Measurements from ENCODE around the gene ANGEL2.
"Not testable (repeated sequence)": the region's sequence is repeated elsewhere in the genome, so short reads cannot be mapped to it uniquely, and the experiment has no call there.

ANGEL2 gene

DNA sequence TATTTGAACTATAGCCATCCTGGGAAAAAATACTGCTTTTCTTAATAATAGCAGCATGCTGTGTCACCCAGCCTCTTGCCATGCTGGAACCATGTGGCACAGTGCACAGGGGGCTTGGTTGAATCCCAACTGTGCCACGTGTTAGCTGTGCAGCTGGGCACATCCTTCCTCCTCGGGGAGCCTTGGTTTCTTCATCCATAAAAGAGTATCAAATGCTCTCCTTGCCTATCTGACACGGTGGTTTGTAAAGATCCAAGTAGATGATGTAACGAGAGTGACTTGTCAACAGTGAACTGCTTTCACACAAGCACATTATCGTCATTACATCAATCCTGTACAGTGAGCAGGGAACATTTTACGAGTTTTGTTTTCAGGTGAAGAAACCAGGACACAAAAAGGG lies 41.0 kb downstream of the ANGEL2 start:
- no peak for FAIRE-seq
- no peak for DNase-seq (ENCODE audit: insufficient read length, low spot score)
- TF ChIP-seq POLR2A (IDR thresholded peaks at IDR 0.05; ENCODE audit: low read depth, low read length) = no peak

DNA sequence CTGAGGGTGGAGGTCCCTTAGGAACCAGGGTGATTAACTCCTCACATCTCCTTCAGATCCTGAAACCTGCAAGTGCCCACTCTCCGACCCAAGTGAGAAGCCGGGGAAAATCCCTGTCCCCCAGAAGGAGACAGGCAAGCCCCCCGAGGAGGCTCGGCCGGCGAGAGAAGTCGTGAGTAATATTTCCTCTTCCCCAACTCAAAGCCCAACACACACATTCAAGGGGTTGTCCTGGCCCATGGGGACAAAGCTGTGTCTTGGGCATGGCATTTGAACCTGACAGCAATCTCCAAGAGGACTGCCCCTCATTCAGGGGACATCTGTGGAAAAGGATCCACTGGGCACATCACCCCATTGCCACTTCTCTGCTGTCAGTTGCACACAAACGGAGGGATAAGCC lies 41.8 kb downstream of the ANGEL2 start:
- DNase-seq (ENCODE audit: insufficient read length, low spot score) (no peak), FAIRE-seq (no peak)
- no peak for TF ChIP-seq POLR2A (IDR thresholded peaks at IDR 0.05; ENCODE audit: low read depth, low read length)

GRCh38 chr1:212973426-212973825 lies 42.2 kb downstream of the ANGEL2 start:
- no peak for FAIRE-seq
- TF ChIP-seq POLR2A (IDR thresholded peaks at IDR 0.05; ENCODE audit: low read depth, low read length) = no peak
- no peak for DNase-seq (ENCODE audit: insufficient read length, low spot score)

DNA sequence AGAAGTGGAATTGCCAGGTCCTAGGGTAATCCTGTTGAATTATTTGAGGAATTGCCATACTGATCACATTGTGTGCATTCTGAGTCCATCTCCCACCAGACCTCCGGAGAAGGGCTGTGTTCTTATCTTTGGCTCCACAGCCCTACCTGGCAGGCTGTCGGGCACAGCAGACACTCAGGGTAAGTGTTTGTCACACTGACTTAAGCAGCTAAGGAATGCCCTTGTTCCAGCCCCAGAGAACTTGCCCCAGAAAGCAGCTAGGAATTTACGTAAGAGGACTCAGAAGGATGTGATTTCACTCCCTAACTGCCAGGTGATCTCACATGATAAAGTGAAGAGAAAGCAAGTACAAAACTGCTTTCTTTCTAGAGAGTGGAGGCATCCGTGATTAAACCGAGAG lies 44.4 kb downstream of the ANGEL2 start:
- DNase-seq (ENCODE audit: insufficient read length, low spot score) (no peak), FAIRE-seq (no peak)
- TF ChIP-seq POLR2A (IDR thresholded peaks at IDR 0.05; ENCODE audit: low read depth, low read length) = no peak

DNA sequence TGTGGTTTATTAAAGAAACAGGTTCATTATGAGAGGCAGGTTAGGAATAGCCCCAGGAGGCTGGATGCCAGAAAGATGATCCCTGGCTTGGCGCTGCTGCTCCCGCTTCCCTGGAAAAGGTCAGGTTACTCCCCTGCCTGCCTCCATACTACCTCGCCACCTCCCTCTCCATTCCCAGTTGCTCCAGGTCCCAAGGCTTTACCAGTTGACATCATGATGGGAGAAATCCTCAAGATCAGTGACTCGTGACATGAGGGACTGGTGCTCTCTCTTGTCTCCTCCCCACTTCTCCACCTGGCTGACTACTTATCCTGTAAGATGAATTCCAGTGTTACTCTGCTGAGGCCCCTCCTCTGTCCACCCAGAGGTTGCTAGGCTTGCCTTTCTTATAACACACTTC lies 45.6 kb downstream of the ANGEL2 start:
- DNase-seq (ENCODE audit: insufficient read length, low spot score) (no peak), FAIRE-seq (no peak)
- TF ChIP-seq POLR2A (IDR thresholded peaks at IDR 0.05; ENCODE audit: low read depth, low read length) = no peak

- no peak for DNase-seq (ENCODE audit: insufficient read length, low spot score)
- TF ChIP-seq POLR2A (IDR thresholded peaks at IDR 0.05; ENCODE audit: low read depth, low read length) = no peak
- FAIRE-seq = no peak
Measured at GRCh38 chr1:212968368-212968863, 47.3 kb downstream of the ANGEL2 start.

DNA sequence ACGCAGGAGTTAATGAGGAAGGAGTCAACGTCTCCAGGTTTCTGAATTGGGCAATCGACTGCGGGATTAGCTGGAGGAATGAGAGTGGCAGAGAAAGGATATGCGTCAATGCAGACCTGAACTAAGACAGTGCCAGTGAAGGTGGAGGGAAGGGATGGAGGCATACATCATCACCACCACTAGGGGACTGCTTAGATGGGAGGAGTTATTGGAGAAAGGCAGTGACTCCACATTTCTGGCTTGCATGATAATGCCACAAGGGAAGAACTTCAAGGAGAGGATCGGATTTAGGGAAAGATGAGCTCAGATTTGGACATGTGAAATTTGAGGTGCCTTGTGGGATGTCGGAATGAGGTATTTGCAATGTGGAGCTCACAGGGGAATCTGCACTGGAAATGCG lies 47.9 kb downstream of the ANGEL2 start:
- DNase-seq (ENCODE audit: insufficient read length, low spot score) (peak; percentile 70), FAIRE-seq (no peak)
- no peak for TF ChIP-seq POLR2A (IDR thresholded peaks at IDR 0.05; ENCODE audit: low read depth, low read length)

DNA sequence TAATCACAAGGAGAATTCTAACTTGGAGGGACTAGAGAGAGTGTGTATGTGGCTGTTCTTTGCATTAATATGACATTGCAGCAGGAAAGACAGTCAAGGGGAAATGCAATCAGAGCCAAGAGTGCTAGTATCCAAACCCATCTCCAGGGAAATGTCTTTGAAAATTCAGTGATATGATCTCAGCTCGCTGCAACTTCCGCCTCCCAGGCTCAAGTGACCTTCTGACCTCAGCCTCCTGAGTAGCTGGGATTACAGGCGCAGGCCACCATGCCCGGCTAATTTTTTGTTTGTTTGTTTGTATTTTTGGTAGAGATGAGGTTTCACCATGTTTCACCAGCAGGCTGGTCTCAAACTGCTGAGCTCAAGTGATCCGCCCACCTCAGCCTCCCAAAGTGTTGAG lies 49.1 kb downstream of the ANGEL2 start:
- FAIRE-seq (no peak), DNase-seq (ENCODE audit: insufficient read length, low spot score) (no peak)
- no peak for TF ChIP-seq POLR2A (IDR thresholded peaks at IDR 0.05; ENCODE audit: low read depth, low read length)

- DNase-seq (ENCODE audit: insufficient read length, low spot score); FAIRE-seq: not testable (repeated sequence)
Measured at GRCh38 chr1:212964993-212965392, 50.7 kb downstream of the ANGEL2 start.

- FAIRE-seq (no peak), DNase-seq (ENCODE audit: insufficient read length, low spot score) (no peak)
- no peak for TF ChIP-seq POLR2A (IDR thresholded peaks at IDR 0.05; ENCODE audit: low read depth, low read length)
Measured at GRCh38 chr1:212964102-212964501, 51.6 kb downstream of the ANGEL2 start.

DNA sequence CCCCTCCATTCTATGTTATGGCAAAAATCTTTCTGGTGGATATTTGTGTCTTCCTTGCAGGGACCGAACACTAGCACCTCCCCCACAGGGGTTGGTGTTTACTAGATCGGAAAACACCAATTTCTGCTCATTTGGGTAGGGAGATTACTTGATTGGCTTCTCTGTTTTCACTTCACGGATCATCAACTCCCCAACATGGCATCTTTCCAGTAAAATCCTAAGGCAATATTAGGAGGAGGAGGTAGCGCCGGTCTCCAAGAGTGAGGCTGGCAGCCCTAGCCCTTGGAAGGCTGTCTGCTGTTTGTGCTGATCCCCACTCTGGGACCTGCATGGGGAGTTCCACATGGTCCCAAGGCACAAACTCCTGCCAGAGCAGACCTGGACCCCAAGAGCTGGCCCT lies 53.2 kb downstream of the ANGEL2 start:
- FAIRE-seq (no peak), DNase-seq (ENCODE audit: insufficient read length, low spot score) (no peak)
- TF ChIP-seq POLR2A (IDR thresholded peaks at IDR 0.05; ENCODE audit: low read depth, low read length) = no peak

DNA sequence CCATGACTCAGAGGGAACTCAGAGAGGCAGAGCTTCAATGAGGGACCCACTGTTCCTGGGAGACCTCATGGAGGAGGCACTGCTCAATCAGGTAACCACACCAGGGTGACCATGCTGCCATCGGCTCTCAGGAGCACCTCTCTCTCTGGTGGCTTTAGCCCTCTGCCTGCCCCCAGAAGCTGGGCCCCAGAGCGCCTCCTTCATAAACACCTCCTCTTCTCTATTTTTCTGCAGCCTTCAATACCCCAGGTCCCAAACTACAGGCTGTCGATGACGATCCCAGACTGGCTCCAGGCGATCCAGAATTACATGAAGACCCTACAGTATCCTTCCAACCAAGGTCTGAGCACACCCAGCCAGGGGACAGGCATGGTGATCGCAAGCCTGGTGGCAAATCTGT lies 54.7 kb downstream of the ANGEL2 start:
- no peak for DNase-seq (ENCODE audit: insufficient read length, low spot score)
- no peak for TF ChIP-seq POLR2A (IDR thresholded peaks at IDR 0.05; ENCODE audit: low read depth, low read length)
- no peak for FAIRE-seq

DNA sequence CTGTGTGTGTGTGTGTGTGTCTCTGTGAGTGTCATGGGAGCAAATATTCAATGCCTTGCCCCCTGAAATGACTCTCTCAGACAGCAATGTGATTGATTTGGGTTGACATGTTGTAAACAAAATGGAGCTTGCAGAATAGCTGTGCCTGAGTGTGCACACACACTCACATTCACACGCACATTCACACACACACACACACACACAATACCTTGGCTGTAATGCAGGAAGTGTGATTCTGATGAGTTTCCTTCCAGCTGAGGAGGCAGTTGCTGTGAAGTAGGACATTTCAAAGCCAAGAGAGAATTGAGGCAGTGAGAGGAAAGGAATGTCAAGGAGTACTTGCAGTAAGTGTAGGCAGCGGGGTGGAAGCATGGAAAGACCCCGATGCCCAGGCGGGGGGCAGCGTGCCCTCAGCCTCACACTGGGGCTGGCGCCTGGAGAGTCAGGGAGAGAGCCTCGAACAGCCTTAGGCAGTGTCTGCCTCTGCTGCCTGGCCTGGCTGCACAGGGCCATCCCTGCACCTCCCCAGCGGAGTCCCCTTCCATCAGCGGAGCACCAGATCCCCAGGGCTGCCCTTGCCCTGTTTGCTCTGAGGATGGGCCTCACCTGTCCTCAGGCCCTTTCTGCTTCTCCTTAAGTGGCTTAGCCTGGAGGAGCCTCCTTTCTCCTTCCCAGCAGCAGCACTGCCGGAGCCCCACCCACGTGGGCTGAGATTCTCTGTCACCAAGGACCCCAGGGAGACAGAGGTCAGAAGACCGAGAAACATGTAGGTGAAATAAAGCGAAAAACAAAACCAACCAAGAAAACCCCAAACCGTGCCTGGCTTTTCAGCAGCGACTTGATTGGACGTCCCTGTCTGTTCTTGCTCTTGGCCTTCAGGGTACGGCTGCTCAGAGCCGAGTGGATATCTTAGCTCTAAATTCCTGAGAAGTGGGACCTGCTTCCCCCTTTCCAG lies 56.1 kb downstream of the ANGEL2 start:
- FAIRE-seq (no peak), DNase-seq (ENCODE audit: insufficient read length, low spot score) (no peak)
- no peak for TF ChIP-seq POLR2A (IDR thresholded peaks at IDR 0.05; ENCODE audit: low read depth, low read length)

GRCh38 chr1:212958175-212958574 lies 57.5 kb downstream of the ANGEL2 start:
- DNase-seq (ENCODE audit: insufficient read length, low spot score) = no peak
- no peak for TF ChIP-seq POLR2A (IDR thresholded peaks at IDR 0.05; ENCODE audit: low read depth, low read length)
- no peak for FAIRE-seq

- FAIRE-seq = no peak
- DNase-seq (ENCODE audit: insufficient read length, low spot score) = no peak
- no peak for TF ChIP-seq POLR2A (IDR thresholded peaks at IDR 0.05; ENCODE audit: low read depth, low read length)
Measured at GRCh38 chr1:212957546-212957945, 58.1 kb downstream of the ANGEL2 start.
